GM12873 (cell line): ENCODE data around the gene TAGLN3.

Experiments
- CTCF ChIP-seq: IDR thresholded peaks from 2 replicates; pipeline ENCODE4 v1.5.1; 2012; ENCODE audit warnings: low read depth, mild to moderate bottlenecking, moderate library complexity, low read length, control low read depth; ENCODE audit not compliant: insufficient read depth; ENCODE audit errors: missing control alignments

TAGLN3 gene

GRCh38 chr3:111999484-112000324 is 982 bp downstream of the TAGLN3 start:
- TF ChIP-seq CTCF = no peak

GRCh38 chr3:112000367-112000771 is 1.6 kb downstream of the TAGLN3 start:
- no peak for TF ChIP-seq CTCF

- no peak for TF ChIP-seq CTCF
Observed at GRCh38 chr3:112000966-112001365, 2.2 kb downstream of the TAGLN3 start.

GRCh38 chr3:112001526-112001925 is 2.8 kb downstream of the TAGLN3 start:
- TF ChIP-seq CTCF = no peak

- no peak for TF ChIP-seq CTCF
Observed at GRCh38 chr3:112002096-112002971, 3.6 kb downstream of the TAGLN3 start.

- TF ChIP-seq CTCF = no peak
Observed at GRCh38 chr3:112003321-112004080, 4.8 kb downstream of the TAGLN3 start.
